Stimulated activated CD8-positive, alpha-beta memory T cell treated with anti-CD3 and anti-CD28 coated beads, Interleukin-12 subunit alpha, Interleukin-12 subunit beta, amount 100 ng/mL, for 24 hours (primary cell): Measurements from ENCODE around the gene PLCB3.
"Not testable (repeated sequence)": the region's sequence is repeated elsewhere in the genome, so short reads cannot be mapped to it uniquely, and the experiment has no call there.

Experiments
- DNase-seq: peaks from one replicate; pipeline ENCODE4 v3.0.0-alpha.2; 2020; ENCODE audit errors: extremely low read depth

PLCB3 gene

DNA sequence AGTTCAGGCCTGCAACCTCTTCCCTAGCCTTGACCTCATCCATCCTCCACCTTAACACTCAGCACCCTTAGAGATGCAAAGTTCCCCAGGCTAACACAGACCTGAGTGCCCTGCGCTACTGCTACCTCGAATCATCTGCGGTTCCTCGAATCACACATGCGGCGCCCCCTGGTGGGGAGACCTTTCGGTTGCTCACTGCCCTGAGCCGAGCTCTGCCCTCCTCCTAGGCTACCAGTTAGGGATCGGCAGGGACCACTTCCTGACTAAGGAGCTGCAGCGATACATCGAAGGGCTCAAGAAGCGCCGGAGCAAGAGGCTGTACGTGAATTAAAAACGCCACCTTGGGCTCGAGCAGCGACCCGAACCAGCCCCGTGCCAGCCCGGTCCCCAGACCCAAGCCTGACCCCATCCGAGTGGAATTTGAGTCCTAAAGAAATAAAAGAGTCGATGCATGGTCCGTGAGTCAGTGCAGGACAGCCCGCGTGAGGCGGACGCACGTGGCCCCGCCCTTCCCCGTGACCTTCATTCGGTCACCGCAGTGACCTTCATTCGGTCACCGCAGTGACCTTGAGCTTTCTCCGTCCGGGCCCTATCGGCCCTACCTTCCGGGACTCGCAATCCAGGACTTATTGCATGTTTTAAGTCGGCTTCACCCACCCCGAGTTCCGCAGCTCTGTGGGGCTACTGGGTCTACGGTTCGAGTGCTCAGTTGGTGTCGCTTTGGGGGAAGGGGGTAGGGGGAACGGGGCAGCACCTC lies 53.2 kb downstream of the PLCB3 start:
- peak; percentile 91 for DNase-seq

DNA sequence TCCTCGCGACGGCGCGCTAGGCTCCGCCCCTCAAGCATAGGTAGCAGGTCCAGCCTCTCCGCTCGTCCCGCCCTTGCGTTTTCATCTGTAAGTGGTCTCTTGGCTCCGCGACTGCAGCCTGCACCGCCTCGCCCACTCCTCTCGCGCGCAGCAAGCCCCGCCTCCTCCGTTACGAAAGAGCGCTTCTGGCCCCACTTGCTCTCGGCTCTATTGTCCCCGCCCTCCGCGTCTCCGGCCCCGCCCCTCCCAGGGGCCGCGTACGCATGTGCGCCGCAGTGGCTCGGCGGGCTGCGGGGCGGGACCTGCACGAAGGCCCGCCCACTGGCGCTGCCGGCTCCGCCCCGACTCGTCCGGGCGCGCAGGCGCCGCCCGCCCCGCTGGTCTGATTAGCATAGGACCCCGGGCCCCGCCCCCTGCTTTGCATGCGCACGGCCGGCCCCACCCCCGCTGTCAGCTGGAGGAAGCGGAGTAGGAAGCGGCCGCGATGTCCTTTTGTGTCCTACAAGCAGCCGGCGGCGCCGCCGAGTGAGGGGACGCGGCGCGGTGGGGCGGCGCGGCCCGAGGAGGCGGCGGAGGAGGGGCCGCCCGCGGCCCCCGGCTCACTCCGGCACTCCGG lies 53.9 kb downstream of the PLCB3 start, which contains the start of gene ESRRA:
TSS of gene ESRRA (plus strand) at position 450 of the 616 bp plus-strand sequence. CDS start 1,656 bp downstream, outside the sequence.
- peak; percentile 100 for DNase-seq

DNA sequence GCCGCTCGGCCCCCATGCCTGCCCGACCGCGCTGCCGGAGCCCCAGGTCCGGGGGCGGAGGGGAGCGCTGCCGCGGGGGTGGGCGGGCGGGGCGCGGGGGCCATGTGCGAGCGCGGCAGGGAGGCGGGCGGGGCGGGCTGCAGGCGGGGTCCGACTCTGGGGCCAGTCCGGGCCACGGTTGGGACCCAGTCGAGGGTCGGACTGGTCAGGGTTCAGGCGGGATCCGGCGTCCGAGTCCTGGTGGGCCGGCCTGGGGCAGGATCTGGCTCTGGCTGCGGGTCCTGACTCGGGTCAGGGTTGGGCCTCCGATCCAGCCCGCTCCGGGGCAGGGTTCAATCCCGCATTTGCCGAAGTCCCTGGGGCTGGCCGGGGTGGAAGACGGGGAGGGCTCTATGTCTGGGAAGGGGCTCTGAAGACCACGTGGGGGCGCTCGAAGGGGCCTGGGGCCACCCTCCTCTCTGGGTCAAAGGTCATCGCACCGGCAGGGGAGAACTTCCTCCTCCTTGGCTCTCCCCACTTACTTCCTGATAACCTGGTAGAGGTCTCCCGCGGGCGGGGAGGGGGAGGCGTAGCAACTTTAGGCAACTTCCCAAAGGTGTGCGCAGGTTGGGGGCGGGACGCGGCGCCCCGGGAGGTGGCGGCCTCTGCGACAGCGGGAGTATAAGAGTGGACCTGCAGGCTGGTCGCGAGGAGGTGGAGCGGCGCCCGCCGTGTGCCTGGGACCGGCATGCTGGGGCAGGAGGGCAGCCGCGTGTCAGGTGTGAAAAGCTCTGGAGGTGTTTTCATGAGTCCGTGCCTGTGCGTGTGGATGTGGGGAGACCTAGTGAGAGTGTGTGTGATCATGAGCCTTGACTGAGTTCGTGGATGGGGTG lies 54.6 kb downstream of the PLCB3 start:
- DNase-seq = peak; percentile 42

DNA sequence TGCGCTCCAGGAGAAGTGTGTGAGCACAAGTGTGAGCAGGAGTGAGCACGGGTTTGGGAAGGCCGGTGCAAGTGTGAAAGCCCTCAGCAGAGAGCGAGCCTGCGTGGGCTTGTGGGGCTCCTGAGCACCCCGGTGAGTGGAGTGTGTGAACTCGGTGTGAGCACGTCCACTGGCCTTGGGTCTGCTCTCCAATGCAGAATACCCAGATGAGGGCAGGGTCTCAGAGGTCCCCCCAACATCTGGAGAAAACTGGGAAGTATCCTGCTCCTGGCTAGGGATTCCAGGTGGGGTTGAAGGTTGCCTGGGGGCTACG lies 55.2 kb downstream of the PLCB3 start:
- DNase-seq = no peak

DNA sequence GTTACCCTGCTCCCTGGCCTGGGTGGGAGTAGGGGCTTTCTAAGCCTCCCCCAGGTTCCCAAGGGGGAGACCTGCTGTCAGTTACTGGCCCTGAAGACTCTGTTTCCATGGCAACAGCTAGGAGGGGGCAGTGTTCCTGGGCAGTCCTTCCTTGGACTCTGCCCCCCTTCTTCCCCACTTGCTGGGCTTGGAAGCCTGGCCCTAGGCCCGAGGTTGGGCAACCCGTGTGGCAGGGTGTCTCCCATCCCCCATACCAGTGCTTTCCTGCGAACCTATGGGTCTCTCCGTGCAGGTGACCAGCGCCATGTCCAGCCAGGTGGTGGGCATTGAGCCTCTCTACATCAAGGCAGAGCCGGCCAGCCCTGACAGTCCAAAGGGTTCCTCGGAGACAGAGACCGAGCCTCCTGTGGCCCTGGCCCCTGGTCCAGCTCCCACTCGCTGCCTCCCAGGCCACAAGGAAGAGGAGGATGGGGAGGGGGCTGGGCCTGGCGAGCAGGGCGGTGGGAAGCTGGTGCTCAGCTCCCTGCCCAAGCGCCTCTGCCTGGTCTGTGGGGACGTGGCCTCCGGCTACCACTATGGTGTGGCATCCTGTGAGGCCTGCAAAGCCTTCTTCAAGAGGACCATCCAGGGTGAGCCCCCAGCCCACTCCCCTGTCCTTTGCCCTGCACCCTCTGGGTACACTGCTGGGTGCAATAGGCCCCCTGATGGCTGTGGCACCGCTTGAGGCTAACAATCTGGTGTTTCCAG lies 55.7 kb downstream of the PLCB3 start:
- DNase-seq = no peak

DNA sequence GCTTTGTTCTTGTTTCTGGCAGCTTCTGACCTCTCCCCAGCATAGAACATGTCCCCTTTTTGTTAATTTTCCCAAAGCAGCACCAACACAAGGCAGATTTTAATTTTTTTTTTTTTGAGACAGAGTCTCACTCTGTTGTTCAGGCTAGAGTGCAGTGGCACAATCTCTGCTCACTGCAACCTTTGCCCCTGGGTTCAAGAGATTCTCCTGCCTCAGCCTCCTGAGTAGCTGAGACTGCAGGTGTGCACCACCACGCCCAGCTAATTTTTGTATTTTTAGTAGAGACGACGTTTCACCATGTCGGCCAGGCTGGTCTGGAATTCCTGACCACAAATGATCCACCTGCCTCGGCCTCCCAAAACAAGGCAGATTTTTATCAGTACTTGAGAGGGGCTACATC lies 56.5 kb downstream of the PLCB3 start:
- DNase-seq = not testable (repeated sequence)

DNA sequence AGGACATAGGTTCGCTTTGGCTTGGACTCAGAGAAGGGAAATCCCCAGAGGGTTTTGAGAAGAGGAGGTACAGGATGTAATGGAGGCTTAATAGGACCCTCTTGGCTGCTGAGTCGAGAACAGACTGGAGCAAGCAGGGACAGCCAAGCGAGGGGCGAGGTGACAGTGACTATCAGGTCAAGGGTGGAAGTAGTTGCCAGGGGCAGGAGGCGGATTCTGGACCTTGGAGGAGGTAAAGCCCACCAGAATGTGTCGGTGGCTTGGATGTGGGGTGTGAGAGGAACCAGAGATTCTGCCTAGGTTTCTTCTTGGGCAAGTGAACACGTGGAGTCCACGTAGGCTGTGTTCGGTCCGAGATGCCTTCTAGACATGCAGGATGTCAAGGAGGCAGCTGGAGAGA lies 61.6 kb downstream of the PLCB3 start:
- no peak for DNase-seq

DNA sequence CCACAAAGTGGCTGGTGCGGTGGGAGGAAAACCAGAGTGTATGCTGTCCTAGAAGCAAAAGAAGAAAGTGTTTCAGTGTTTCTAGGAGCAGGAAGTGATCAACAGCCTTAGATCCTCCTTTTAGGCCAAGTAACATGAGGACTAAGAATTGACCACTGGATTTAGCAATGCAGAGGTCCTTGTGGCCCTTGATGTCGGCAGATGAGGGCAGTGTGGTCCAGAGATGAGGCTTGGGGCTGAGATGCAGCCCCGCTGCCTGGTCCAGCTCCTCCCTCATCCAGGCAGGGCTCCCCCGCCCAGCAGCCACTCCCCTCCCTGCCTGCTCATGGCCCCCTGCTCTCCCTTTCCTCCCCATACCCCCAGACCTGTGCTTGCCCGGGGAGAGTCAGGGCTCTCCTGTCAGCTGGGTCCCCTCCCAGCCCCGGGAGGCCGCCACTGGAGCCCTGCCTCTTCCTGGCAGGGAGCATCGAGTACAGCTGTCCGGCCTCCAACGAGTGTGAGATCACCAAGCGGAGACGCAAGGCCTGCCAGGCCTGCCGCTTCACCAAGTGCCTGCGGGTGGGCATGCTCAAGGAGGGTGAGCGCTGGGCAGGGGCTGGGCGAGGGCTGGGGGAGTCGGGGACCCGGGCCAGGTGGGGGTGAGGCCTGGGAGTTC lies 62.3 kb downstream of the PLCB3 start:
- DNase-seq = no peak

DNA sequence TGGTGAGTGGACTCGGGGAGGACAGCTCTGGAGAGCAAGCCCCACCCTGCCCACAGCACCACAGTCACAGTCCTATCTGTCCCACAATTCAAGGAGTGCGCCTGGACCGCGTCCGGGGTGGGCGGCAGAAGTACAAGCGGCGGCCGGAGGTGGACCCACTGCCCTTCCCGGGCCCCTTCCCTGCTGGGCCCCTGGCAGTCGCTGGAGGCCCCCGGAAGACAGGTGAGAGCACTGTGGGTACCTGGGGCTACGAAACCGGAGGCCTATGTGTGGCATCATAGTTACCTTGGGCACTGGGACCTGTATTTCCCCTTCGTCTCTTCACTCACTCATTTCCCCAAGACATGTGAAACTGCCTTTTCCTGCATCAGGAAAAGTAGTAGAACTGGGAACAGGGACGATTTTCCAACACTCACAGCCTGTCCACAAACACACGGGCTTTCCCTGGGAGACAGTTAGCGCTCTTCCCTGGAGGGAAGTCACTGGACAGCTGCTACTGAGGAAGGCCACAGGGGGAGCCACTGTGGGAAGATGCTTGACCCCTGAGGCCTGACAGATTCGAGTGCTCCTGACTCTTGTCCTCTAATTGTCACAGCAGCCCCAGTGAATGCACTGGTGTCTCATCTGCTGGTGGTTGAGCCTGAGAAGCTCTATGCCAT lies 62.9 kb downstream of the PLCB3 start:
- no peak for DNase-seq

DNA sequence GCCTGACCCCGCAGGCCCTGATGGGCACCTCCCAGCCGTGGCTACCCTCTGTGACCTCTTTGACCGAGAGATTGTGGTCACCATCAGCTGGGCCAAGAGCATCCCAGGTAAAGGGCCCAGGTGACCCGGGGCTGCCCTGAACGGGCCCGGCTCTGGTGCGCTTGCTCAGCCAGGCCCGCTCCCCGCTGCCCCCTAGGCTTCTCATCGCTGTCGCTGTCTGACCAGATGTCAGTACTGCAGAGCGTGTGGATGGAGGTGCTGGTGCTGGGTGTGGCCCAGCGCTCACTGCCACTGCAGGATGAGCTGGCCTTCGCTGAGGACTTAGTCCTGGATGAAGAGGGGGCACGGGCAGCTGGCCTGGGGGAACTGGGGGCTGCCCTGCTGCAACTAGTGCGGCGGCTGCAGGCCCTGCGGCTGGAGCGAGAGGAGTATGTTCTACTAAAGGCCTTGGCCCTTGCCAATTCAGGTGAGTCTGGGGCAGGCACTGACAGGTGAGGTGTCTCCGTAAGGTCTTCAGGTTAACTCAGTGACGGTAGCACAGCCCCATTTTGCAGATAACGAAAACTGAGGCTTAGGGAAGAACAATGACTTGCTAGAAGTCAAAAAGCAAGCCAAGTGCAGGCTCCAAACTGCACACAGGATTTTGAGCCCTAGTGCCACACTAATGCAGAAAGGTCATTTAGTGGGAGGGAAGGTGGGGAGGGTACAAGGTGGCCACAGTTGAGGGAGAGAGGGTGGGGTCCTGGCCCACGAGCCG lies 63.7 kb downstream of the PLCB3 start:
- no peak for DNase-seq

DNA sequence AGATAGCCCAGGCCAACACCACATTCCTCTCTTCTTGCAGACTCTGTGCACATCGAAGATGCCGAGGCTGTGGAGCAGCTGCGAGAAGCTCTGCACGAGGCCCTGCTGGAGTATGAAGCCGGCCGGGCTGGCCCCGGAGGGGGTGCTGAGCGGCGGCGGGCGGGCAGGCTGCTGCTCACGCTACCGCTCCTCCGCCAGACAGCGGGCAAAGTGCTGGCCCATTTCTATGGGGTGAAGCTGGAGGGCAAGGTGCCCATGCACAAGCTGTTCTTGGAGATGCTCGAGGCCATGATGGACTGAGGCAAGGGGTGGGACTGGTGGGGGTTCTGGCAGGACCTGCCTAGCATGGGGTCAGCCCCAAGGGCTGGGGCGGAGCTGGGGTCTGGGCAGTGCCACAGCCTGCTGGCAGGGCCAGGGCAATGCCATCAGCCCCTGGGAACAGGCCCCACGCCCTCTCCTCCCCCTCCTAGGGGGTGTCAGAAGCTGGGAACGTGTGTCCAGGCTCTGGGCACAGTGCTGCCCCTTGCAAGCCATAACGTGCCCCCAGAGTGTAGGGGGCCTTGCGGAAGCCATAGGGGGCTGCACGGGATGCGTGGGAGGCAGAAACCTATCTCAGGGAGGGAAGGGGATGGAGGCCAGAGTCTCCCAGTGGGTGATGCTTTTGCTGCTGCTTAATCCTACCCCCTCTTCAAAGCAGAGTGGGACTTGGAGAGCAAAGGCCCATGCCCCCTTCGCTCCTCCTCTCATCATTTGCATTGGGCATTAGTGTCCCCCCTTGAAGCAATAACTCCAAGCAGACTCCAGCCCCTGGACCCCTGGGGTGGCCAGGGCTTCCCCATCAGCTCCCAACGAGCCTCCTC lies 64.6 kb downstream of the PLCB3 start:
- not testable (repeated sequence) for DNase-seq

DNA sequence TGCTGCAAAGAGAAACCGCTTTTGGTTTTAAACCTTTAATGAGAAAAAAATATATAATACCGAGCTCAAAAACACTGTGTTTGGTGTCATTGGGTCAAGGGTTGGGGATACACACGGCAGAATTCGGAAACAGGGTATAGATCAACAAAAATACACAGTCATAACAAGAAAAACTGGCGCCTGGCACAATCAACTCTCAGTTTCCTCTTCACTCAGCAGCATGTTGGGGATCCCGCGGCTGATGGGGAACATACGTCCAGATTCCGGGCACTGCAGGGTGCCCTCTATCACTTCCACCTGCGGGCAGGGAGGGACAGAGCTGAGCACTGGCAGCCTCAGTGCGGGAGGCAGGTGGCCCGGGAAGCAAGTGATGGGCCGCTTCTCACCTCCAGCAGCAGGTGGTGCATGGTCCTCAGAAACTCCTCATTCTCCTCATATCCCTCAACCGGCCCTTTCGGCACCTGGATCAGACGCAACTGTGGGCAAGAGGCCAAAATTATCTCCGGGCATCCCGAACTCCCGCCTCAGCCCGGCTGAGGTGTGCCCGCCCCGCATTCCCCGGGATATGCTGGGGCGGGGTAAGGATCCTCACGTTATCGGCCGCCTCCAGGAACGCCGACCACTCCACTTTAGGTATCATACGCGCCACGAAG lies 65.5 kb downstream of the PLCB3 start:
- DNase-seq = no peak

DNA sequence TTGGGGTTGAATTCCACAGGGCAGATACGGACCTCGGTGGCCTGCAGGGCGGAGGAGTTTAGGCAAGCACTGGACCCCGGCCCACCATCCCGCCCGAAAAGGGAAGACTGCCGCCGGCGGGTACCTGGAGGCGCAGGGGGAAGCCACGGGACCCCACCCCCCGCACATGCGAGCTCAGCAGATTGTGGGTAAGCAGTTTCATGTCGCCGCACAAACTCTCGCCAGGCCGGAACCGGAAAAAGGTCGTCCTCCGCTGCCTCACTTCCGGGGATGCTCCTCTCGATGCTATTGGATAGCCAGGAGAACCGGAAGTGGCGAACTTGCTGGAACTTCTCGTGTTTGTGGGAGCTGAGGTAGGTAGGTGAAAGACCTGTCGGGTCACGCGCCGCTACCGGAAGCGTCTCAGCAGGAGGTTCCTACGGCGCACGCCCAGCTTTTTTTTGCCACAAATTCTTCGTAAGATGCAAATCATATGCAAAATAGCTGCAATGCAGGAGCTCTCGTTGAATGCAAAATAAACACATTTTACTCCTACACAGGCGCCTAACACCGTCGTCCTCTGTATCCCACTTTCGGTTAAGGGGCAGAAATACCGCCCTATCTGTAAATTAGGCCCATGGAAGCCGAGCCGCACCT lies 66.1 kb downstream of the PLCB3 start, which contains the start of gene TRMT112:
TSS of gene TRMT112 (minus strand) at position 235 of the 636 bp plus-strand sequence. CDS start at position 202, 33 bp downstream.
- peak; percentile 92 for DNase-seq

DNA sequence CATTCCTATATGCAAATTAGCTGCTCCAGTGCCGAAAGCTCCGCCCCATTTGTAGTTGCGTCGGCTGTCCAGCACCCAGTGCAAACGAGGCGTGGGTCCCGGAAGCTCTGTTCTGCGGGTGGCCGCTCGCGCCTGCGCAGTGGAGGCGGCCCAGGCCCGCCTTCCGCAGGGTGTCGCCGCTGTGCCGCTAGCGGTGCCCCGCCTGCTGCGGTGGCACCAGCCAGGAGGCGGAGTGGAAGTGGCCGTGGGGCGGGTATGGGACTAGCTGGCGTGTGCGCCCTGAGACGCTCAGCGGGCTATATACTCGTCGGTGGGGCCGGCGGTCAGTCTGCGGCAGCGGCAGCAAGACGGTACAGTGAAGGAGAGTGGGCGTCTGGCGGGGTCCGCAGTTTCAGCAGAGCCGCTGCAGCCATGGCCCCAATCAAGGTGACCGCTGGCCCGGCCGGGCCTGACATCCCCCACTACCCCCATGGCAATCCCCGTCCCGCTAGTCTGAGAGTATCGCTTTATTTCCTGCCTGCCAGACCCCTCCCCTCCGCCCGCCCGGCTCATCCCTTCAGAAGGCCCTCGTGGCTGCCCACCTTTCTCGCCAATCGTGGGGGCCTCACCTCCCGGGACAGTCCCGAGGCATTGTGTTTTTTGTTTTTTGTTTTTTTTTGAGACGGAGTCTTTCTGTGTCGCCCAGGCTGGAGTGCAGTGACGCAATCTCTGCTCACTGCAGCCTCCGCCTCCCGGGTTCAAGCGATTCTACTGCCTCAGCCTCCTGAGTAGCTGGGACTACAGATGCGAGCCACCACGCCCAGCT lies 66.8 kb downstream of the PLCB3 start, which contains the start of gene PRDX5:
TSS of gene PRDX5 (plus strand) at position 161 of the 805 bp plus-strand sequence. CDS start at position 256, 95 bp downstream.
- peak; percentile 82 for DNase-seq
